Suprapubic skin (tissue), 4 donors: ENCODE data around the gene OR4D1.

Source experiments
- CTCF ChIP-seq, 2 donors: fragments of 200-600 bp in 1 of 2; fragments of 450-650 bp in 1 of 2; sonication (generic) in 1 of 2; IDR thresholded peaks; one replicate each; pipeline ENCODE4 v1.5.1; 2016 to 2019; ENCODE audit warnings: antibody characterized with exemption in 2 of 2, mild to moderate bottlenecking in 1 of 2, moderate library complexity in 1 of 2
- POLR2A ChIP-seq, 2 donors: fragments of 450-650 bp; IDR thresholded peaks; one replicate each; pipeline ENCODE4 v1.6.1; 2017; ENCODE audit warnings: antibody characterized with exemption in 2 of 2, mild to moderate bottlenecking in 2 of 2, moderate library complexity in 2 of 2
- POLR2AphosphoS5 ChIP-seq, 3 donors: sonication (generic); formaldehyde crosslinking; IDR thresholded peaks; one replicate each; pipeline ENCODE4 v1.6.1; 2017; ENCODE audit warnings: antibody characterized with exemption in 3 of 3

GRCh38 chr17:58136669-58137279 is 11.4 kb upstream of the OR4D1 start:
- TF ChIP-seq POLR2A (IDR thresholded peaks at IDR 0.05) (no peak), POLR2AphosphoS5 (IDR thresholded peaks at IDR 0.05) (no peak), CTCF (IDR thresholded peaks at IDR 0.05) (no peak)
